ENCODE measurements around the gene ZC3H12D.

The ZC3H12D gene

DNA sequence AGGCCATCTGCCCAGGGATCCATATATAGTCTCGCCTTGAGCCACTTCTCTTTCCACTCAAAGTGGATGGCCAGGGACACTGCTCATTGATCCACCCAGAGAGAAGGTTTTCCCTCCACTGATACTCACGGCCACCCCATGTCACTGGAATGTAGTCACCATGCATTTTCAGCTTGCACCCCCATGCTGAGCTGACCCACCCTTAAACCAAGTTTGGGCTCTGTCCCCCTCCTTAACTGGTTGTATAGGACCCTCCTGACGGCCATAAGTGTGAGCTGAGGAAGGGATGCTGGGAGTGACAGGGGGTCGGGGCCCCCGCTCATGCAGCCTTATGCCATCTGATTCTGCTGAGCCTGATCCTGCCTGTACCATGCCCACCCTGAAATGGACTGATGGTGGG lies 59.1 kb downstream of the ZC3H12D start:
- ATAC-seq = no peak

DNA sequence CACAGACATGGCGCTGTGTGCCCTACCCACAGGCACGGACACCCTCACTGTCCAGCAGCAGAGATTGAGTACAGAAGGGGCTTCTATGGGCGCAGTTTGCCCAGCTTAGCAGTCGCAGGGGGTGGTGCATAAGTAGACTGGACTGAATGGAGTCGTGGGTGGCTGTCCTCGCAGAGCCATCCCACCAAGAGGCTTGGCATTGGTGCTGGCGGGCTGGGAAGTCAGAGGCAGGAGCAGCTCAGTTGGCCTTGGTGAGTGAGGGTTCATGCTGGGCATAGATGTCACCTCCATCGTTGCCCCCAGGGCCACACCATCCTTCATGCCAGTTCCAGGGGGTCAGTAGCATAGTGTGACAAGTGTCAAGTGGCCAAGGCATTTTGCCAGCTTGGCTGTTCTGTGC lies 59.6 kb downstream of the ZC3H12D start:
- no peak for TF ChIP-seq PPARA (CRISPR knock-in tag; IDR thresholded peaks at IDR 0.05; ENCODE audit: borderline replicate concordance)
- TF ChIP-seq, protein P1, sequence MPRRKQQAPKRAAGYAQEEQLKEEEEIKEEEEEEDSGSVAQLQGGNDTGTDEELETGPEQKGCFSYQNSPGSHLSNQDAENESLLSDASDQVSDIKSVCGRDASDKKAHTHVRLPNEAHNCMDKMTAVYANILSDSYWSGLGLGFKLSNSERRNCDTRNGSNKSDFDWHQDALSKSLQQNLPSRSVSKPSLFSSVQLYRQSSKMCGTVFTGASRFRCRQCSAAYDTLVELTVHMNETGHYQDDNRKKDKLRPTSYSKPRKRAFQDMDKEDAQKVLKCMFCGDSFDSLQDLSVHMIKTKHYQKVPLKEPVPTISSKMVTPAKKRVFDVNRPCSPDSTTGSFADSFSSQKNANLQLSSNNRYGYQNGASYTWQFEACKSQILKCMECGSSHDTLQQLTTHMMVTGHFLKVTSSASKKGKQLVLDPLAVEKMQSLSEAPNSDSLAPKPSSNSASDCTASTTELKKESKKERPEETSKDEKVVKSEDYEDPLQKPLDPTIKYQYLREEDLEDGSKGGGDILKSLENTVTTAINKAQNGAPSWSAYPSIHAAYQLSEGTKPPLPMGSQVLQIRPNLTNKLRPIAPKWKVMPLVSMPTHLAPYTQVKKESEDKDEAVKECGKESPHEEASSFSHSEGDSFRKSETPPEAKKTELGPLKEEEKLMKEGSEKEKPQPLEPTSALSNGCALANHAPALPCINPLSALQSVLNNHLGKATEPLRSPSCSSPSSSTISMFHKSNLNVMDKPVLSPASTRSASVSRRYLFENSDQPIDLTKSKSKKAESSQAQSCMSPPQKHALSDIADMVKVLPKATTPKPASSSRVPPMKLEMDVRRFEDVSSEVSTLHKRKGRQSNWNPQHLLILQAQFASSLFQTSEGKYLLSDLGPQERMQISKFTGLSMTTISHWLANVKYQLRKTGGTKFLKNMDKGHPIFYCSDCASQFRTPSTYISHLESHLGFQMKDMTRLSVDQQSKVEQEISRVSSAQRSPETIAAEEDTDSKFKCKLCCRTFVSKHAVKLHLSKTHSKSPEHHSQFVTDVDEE (CRISPR knock-in tag; IDR thresholded peaks at IDR 0.05) = no peak
- TF ChIP-seq ISL1 (CRISPR knock-in tag; IDR thresholded peaks at IDR 0.05) = no peak
- TF ChIP-seq OSR1 (CRISPR knock-in tag; IDR thresholded peaks at IDR 0.05) = no peak
- TF ChIP-seq, protein P2, sequence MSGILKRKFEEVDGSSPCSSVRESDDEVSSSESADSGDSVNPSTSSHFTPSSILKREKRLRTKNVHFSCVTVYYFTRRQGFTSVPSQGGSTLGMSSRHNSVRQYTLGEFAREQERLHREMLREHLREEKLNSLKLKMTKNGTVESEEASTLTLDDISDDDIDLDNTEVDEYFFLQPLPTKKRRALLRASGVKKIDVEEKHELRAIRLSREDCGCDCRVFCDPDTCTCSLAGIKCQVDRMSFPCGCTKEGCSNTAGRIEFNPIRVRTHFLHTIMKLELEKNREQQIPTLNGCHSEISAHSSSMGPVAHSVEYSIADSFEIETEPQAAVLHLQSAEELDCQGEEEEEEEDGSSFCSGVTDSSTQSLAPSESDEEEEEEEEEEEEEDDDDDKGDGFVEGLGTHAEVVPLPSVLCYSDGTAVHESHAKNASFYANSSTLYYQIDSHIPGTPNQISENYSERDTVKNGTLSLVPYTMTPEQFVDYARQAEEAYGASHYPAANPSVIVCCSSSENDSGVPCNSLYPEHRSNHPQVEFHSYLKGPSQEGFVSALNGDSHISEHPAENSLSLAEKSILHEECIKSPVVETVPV (CRISPR knock-in tag; IDR thresholded peaks at IDR 0.05) = no peak
- TF ChIP-seq SNAI2 (CRISPR knock-in tag; IDR thresholded peaks at IDR 0.05) = no peak
- no peak for TF ChIP-seq ZNF8 (CRISPR knock-in tag; IDR thresholded peaks at IDR 0.05)
- TF ChIP-seq, protein P3, sequence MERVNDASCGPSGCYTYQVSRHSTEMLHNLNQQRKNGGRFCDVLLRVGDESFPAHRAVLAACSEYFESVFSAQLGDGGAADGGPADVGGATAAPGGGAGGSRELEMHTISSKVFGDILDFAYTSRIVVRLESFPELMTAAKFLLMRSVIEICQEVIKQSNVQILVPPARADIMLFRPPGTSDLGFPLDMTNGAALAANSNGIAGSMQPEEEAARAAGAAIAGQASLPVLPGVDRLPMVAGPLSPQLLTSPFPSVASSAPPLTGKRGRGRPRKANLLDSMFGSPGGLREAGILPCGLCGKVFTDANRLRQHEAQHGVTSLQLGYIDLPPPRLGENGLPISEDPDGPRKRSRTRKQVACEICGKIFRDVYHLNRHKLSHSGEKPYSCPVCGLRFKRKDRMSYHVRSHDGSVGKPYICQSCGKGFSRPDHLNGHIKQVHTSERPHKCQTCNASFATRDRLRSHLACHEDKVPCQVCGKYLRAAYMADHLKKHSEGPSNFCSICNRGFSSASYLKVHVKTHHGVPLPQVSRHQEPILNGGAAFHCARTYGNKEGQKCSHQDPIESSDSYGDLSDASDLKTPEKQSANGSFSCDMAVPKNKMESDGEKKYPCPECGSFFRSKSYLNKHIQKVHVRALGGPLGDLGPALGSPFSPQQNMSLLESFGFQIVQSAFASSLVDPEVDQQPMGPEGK (CRISPR knock-in tag; IDR thresholded peaks at IDR 0.05; ENCODE audit: borderline replicate concordance) = no peak
- TF ChIP-seq, protein P4, sequence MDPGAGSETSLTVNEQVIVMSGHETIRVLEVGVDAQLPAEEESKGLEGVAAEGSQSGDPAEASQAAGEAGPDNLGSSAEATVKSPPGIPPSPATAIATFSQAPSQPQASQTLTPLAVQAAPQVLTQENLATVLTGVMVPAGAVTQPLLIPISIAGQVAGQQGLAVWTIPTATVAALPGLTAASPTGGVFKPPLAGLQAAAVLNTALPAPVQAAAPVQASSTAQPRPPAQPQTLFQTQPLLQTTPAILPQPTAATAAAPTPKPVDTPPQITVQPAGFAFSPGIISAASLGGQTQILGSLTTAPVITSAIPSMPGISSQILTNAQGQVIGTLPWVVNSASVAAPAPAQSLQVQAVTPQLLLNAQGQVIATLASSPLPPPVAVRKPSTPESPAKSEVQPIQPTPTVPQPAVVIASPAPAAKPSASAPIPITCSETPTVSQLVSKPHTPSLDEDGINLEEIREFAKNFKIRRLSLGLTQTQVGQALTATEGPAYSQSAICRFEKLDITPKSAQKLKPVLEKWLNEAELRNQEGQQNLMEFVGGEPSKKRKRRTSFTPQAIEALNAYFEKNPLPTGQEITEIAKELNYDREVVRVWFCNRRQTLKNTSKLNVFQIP (CRISPR knock-in tag; IDR thresholded peaks at IDR 0.05; ENCODE audit: borderline replicate concordance, low read depth) = no peak
- no peak for ATAC-seq

More for the DNA sequence above, 59.1 kb downstream of the ZC3H12D start:
- no peak for TF ChIP-seq ZFP30 (CRISPR knock-in tag; IDR thresholded peaks at IDR 0.05)
- TF ChIP-seq ISL1 (CRISPR knock-in tag; IDR thresholded peaks at IDR 0.05) = no peak
- TF ChIP-seq CSDC2 (CRISPR knock-in tag; IDR thresholded peaks at IDR 0.05) = no peak
- no peak for TF ChIP-seq ZNF70 (CRISPR knock-in tag; IDR thresholded peaks at IDR 0.05)
- TF ChIP-seq ZC3H10 (CRISPR knock-in tag; IDR thresholded peaks at IDR 0.05) = no peak
- no peak for TF ChIP-seq ZFP3 (CRISPR knock-in tag; IDR thresholded peaks at IDR 0.05)

DNA sequence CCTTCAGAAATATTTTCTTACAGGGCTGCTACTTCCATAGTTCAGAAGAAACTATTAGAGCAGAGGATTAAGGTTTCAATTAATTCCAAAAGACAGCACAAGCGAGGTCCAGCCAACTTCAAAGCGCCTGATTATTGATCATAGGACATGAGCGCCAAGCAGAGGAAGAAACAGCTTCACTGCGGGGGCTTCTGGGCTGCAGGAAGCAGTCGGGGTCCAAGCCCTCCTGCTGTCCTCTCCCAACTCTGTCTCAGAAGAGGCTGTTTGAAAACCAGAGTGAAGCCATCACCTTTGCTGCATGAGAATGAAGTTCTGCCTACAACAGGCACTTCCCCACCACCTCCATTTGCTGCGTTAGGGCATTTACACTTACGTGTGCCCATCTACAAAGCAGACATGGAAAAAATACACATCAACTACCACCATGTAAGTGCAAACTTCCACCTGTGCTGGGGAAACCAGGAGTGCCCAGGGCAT lies 60.8 kb downstream of the ZC3H12D start:
- ATAC-seq = no peak; the same call in 2 of the 3 replicates
- TF ChIP-seq GLIS3 (CRISPR knock-in tag; IDR thresholded peaks at IDR 0.05) (no peak), ESRRG (CRISPR knock-in tag; IDR thresholded peaks at IDR 0.05) (no peak), TOX (CRISPR knock-in tag; IDR thresholded peaks at IDR 0.05; ENCODE audit: borderline replicate concordance) (no peak), PPARA (CRISPR knock-in tag; IDR thresholded peaks at IDR 0.05; ENCODE audit: borderline replicate concordance) (no peak), ARNTL (CRISPR knock-in tag; IDR thresholded peaks at IDR 0.05; ENCODE audit: borderline replicate concordance, low read depth) (no peak), ZNF565 (CRISPR knock-in tag; conservative IDR thresholded peaks at IDR 0.05; ENCODE audit: low read depth) (no peak), OSR1 (CRISPR knock-in tag; IDR thresholded peaks at IDR 0.05) (no peak)
- TF ChIP-seq, protein P1 (CRISPR knock-in tag; IDR thresholded peaks at IDR 0.05) = no peak

Measured in SK-N-SH treated with all-trans-retinoic acid at 6 μM for 48 hours (cell line).